B cell (primary cell): ENCODE data around the gene CRYGN.

Experiments used
- CTCF ChIP-seq: fragments of 200-600 bp; IDR thresholded peaks from one replicate; pipeline ENCODE4 v1.8.0; 2022; ENCODE audit warnings: antibody characterized with exemption, mild to moderate bottlenecking
- EZH2 ChIP-seq: IDR thresholded peaks from 2 replicates; pipeline ENCODE4 v1.6.1; 2012; ENCODE audit warnings: borderline replicate concordance, low read depth, mild to moderate bottlenecking, moderate library complexity, low read length; ENCODE audit not compliant: insufficient read depth, poor library complexity, severe bottlenecking

- TF ChIP-seq CTCF: no peak
- TF ChIP-seq EZH2: no peak
Measured at GRCh38 chr7:151399906-151400305, 40.0 kb downstream of the CRYGN start.
